Amniotic epithelial cell (primary cell): ENCODE results near the gene TMEM176B.

Experiments used
- DNase-seq: peaks from one replicate; pipeline ENCODE4 v3.0.0-alpha.2; 2010; ENCODE audit warnings: low read depth

Gene TMEM176B

GRCh38 chr7:150751702-150752101 lies 48.5 kb downstream of the TMEM176B start:
- DNase-seq = no peak

DNA sequence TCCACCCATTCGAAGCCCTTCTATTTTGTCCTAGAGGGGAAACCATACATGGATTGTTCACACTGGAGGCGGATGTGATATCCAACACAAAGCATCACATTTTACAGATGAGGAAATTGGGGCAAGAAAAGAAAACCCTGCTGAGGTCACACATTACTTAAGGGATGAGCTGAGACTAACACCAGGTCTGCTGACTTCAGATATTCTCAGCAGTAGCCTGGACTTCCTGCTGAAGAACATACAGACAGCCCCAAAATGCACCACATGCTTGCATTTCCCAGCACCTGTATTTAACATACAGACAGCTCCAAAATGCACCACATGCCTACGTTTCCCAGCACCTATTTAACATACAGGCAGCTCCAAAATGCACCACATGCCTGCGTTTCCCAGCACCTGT lies 51.8 kb downstream of the TMEM176B start:
- DNase-seq = no peak

DNA sequence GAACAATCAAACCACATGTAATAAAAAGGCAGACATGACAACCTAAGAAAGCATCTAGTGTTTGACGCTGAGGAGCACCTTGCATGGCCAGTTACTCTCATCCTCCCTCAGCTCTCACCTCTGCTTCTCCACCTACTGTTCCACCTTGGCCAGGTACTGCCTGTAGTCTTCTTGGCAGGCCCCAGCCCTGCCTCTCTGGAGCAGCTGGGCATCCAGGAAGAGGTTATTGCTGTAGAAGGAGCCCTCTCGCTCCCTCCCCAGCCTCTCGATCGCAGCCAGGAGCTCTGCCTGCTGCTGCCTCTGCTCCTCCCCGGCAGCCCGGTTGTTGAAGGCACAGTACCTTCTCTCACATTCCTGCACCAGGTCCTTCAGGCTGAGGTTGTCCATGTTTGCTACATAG lies 53.2 kb downstream of the TMEM176B start:
- no peak for DNase-seq

DNA sequence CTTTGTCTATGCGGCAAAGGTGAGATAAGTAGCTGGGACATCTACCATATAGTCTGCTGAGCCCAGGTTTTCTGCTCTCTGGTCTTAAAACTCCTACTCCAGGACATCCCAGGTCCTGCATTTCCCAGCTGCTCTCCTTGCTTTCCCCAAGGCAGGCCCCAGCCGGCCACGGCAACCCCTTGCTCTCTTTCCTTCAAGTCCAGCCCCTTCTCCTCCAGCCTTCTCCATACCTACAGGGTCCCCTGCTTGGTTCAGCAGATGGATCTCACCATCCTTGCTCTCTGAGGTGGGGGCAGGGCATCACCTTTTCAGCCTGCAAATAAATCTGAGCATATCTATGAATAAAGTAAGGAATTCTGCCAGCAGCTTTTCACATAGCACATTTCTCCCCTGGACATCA lies 54.3 kb downstream of the TMEM176B start:
- no peak for DNase-seq

GRCh38 chr7:150745086-150745485 lies 55.1 kb downstream of the TMEM176B start:
- no peak for DNase-seq

GRCh38 chr7:150744041-150744656 lies 56.0 kb downstream of the TMEM176B start:
- DNase-seq = no peak

DNA sequence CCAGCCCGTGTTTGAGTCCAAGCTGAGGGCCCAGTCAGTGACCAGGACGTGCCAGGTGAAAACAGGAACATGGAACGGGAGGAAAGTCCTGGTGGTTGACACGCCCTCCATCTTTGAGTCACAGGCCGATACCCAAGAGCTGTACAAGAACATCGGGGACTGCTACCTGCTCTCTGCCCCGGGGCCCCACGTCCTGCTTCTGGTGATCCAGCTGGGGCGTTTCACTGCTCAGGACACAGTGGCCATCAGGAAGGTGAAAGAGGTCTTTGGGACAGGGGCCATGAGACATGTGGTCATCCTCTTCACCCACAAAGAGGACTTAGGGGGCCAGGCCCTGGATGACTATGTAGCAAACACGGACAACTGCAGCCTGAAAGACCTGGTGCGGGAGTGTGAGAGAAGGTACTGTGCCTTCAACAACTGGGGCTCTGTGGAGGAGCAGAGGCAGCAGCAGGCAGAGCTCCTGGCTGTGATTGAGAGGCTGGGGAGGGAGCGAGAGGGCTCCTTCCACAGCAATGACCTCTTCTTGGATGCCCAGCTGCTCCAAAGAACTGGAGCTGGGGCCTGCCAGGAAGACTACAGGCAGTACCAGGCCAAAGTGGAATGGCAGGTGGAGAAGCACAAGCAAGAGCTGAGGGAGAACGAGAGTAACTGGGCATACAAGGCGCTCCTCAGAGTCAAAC lies 57.7 kb downstream of the TMEM176B start:
- DNase-seq = no peak
